Measurements from ENCODE around the gene ERVH48-1. TPM values are rescaled to one million over a fixed set of nuclear protein-coding genes. Genes with fewer than 3 reads are reported as not detected.
A peak's percentile ranks its signal among the peaks of the same experiment; 100 is the strongest.
"Not testable (repeated sequence)": the region's sequence is repeated elsewhere in the genome, so short reads cannot be mapped to it uniquely, and the experiment has no call there.

The ERVH48-1 gene
- total and polyA plus RNA-seq, 5 donors: 0.07 TPM; not detected in 4

DNA sequence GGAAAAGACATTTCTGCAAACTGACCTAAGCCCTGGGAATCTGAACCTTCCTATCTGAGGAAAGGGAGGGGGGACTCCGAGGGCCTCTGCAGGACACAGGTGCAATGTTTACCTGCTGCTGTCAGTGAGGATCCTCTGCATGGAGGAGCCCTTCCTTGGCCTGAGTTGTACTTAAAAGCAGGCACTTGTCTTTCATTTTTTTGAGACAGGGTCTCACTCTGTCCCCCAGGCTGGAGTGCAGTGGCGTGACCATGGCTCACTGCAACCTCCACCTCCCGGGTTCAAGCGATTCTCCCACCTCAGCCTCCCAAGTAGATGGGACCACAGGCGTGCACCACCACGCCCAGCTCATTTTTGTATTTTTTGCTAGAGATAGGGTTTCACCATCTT is 13.2 kb upstream of the ERVH48-1 start:
- WGBS: 95% methylated on average over 6 of the region's 6 CpGs
- H3K27me3 ChIP-seq (ENCODE audit: control insufficient read depth, insufficient read depth); H3K4me1 ChIP-seq (ENCODE audit: control insufficient read depth, insufficient read depth, low read length); H3K9me3 ChIP-seq (ENCODE audit: control insufficient read depth, low read length); intact Hi-C loops (cut with DNase I); H3K27ac ChIP-seq (ENCODE audit: low read length); ATAC-seq; DNase-seq; H3K4me3 ChIP-seq (ENCODE audit: low read length): not testable (repeated sequence)

DNA sequence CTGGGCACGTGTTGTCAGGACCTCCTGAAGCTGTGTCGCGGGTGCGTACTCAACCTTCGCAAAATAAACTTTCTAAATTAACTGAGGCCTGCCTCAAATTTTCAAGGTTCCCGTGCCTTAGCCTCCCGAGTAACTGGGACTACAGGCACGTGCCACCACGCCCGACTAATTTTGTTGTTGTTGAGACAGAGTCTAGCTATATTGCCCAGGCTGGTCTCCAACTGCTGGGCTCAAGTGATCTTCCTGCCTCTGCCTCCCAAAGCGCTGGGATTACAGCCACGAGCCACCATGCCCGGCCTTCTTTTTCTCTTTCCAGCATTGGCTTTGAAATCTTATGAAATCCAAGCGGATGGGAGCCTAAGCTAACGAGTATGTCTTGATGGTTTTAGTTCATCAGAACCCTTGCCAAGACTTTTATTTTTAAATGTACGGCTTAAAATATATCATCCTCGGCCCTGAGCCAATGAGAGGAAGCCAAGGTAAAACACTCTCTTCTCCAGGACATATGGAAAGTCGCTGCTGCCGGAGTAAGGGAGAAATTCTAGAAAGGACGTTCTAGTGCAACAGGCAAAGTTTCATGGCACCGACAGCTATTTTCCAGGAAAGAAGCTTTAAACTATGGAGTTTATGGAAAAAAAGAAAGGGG is 12.7 kb upstream of the ERVH48-1 start:
- DNase-seq (no peak), ATAC-seq (no peak)
- Histone ChIP-seq H3K27me3 (ENCODE audit: control insufficient read depth, insufficient read depth) (no peaks in the 10 kb centered on the region), H3K4me1 (ENCODE audit: control insufficient read depth, insufficient read depth, low read length) (no peaks in the 10 kb centered on the region), H3K4me3 (ENCODE audit: low read length) (no peak overlapping the region), H3K27ac (ENCODE audit: low read length) (no peak overlapping the region), H3K9me3 (ENCODE audit: control insufficient read depth, low read length) (no peaks in the 10 kb centered on the region)
- WGBS: 79% methylated on average over 21 of the region's 21 CpGs
- intact Hi-C loops (cut with DNase I): no loop called here

DNA sequence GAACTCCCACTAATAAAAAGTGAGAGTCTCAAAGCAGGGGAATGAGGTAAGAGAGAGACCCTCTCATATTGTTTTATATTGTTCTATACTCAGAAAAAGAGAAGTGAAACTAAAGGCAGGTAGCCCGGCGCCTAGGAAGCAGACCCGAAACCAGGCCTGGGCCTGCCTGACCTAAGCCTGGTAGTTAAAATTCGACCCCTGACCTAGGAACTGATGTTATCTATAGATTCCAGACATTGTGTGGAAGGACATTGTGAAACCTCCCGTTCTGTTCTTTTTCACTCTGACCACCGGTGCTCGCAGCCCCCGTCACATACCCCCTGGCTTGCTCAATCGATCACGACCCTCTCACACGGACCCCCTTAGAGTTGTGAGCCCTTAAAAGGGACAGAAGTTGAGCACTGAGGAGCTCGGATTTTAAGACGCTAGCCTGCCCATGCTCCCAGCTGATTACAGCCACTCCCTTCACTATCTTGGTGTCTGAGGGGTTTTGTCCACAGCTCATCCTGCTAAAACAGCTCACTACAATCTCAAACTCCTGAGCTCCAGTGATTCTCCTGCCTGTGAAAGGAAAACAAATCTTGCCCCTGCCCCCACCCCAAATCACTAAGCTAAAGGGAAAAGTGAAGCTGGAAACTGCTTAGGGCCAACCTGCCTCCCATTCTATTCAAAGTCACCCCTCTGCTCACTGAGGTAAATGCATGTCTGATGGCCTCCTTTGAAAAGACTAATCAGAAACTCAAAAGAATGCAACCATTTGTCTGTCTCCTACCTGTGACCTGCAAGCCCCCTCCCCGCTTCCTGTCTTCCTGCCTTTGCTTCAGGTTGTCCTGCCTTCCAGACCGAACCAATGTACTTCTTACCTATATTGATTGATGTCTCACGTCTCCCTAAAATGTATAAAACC is 11.9 kb upstream of the ERVH48-1 start:
- intact Hi-C loops (cut with DNase I); H3K9me3 ChIP-seq (ENCODE audit: control insufficient read depth, low read length); H3K4me1 ChIP-seq (ENCODE audit: control insufficient read depth, insufficient read depth, low read length); DNase-seq; H3K4me3 ChIP-seq (ENCODE audit: low read length); ATAC-seq; H3K27me3 ChIP-seq (ENCODE audit: control insufficient read depth, insufficient read depth); H3K27ac ChIP-seq (ENCODE audit: low read length): not testable (repeated sequence)
- 71% methylated on average over 16 of the region's 16 CpGs for WGBS

DNA sequence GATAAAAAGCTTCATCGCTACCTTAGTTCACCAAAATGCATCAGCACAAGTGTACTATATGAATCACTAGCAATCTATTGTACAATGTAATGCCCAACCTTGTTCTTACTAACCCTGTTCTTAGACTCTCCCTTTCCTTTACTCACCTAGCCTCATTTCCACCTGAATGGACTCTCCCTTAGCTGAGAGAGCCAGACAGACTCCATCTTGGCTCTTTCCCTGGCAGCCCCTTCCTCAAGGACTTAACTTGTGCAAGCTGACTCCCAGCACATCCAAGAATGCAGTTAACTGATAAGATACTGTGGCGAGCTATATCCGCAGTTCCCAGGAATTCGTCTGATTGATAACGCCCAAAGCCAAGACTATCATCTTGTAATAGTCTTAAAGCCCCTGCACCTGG is 10.9 kb upstream of the ERVH48-1 start:
- intact Hi-C loops (cut with DNase I); H3K4me3 ChIP-seq (ENCODE audit: low read length); H3K27me3 ChIP-seq (ENCODE audit: control insufficient read depth, insufficient read depth); DNase-seq; H3K27ac ChIP-seq (ENCODE audit: low read length); ATAC-seq; H3K4me1 ChIP-seq (ENCODE audit: control insufficient read depth, insufficient read depth, low read length); H3K9me3 ChIP-seq (ENCODE audit: control insufficient read depth, low read length): not testable (repeated sequence)
- 47% methylated on average over 5 of the region's 5 CpGs for WGBS

DNA sequence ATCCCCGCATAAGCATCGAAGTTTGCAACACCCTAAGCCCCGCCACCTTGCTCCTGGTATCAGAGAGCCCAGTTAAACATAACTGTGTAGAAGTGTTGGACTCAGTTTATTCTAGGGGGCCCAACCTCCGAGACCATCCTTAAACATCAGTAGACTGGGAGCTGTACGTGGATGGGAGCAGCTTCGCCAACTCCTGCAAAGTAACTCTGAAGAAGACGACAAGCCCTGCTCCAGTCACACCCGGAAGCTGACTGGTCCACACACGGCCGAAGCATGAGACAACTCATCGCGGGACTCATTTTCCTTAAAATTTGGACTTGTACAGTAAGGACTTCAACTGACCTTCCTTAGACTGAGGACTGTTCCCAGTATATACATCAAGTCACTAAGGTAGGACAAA is 8.5 kb upstream of the ERVH48-1 start:
- H3K4me1 ChIP-seq (ENCODE audit: control insufficient read depth, insufficient read depth, low read length); intact Hi-C loops (cut with DNase I); H3K27ac ChIP-seq (ENCODE audit: low read length); H3K4me3 ChIP-seq (ENCODE audit: low read length); H3K9me3 ChIP-seq (ENCODE audit: control insufficient read depth, low read length); DNase-seq; H3K27me3 ChIP-seq (ENCODE audit: control insufficient read depth, insufficient read depth); ATAC-seq: not testable (repeated sequence)
- 80% methylated on average over 12 of the region's 12 CpGs for WGBS

DNA sequence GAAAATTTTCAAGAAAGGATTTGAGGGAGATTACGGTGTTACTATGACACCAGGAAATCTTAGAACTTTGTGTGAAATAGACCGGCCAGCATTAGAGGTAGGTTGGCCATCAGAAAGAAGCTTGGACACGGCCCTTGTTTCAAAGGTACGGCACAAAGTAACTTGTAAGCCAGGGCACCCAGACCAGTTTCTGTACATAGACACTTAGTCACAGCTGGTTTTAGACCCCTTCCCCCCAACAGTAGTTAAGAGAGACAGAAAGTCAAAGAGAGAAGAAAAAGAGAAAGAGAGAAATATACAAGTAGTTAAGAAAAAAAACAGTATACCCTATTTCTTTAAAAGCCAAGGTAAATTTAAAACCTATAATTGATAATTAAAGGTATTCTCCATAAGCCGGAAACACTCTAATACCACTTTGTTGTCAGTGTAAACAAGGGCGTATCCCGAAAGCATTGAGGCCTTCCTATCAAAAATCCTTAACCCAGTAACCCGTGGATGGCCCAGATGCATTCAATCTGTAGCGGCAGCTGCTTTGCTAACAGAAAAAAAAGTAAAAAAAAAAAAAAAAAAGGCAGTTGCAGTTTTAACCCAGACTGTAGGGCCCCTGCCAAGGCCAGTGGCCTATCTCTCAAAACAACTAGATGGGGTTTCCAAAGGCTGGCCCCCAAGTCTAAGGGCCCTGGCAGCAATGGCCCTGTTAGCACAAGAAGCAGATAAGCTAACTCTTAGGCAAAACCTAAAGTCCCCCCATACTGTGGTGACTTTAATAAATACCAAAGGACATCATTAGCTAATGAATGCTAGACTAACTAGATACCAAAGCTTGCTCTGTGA is 7.9 kb upstream of the ERVH48-1 start:
- H3K27me3 ChIP-seq (ENCODE audit: control insufficient read depth, insufficient read depth); H3K9me3 ChIP-seq (ENCODE audit: control insufficient read depth, low read length); intact Hi-C loops (cut with DNase I); H3K4me1 ChIP-seq (ENCODE audit: control insufficient read depth, insufficient read depth, low read length); H3K27ac ChIP-seq (ENCODE audit: low read length); H3K4me3 ChIP-seq (ENCODE audit: low read length): not testable (repeated sequence)
- ATAC-seq (peak in 1 of 2 donors; percentile 11), DNase-seq (peak; percentile 39 to 85 (median 77))
- WGBS: 52% methylated on average over 9 of the region's 9 CpGs

DNA sequence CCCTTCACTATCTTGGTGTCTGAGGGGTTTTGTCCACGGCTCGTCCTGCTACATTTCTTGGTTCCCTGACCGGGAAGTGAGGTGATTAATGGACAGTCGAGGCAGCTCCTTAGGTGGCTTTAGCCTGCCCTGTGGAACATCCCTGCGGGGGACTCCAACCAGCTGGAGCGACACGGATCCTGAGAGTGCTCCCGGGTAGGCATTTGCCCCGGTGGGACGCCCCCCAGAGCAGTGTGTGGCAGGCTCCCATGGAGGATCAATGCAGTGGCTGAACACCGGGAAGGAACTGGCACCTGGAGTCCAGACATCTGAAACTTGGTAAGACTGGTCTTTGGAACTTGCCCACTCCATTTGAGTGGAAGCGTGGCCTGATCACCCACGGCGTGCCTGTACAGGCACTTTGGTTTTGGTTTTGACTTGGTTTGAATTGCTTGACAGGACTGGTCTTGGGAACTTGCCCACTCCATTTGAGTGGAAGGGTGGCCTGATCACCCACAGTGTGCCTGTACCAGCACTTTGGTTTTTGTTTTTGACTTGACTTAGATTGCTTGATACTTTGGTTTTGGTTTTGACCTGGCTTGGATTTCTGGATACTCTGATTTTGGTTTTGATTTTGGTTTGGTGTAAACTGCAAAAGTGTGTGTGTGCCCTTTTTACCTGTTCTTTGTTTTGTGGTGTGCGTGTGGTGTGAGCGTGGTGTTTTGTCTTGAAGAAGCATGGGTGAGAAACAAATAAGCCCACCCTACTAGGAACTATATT is 7.1 kb upstream of the ERVH48-1 start:
- H3K9me3 ChIP-seq (ENCODE audit: control insufficient read depth, low read length); H3K4me1 ChIP-seq (ENCODE audit: control insufficient read depth, insufficient read depth, low read length); H3K4me3 ChIP-seq (ENCODE audit: low read length); H3K27me3 ChIP-seq (ENCODE audit: control insufficient read depth, insufficient read depth); H3K27ac ChIP-seq (ENCODE audit: low read length); intact Hi-C loops (cut with DNase I); ATAC-seq; DNase-seq: not testable (repeated sequence)
- 87% methylated on average over 16 of the region's 16 CpGs for WGBS

DNA sequence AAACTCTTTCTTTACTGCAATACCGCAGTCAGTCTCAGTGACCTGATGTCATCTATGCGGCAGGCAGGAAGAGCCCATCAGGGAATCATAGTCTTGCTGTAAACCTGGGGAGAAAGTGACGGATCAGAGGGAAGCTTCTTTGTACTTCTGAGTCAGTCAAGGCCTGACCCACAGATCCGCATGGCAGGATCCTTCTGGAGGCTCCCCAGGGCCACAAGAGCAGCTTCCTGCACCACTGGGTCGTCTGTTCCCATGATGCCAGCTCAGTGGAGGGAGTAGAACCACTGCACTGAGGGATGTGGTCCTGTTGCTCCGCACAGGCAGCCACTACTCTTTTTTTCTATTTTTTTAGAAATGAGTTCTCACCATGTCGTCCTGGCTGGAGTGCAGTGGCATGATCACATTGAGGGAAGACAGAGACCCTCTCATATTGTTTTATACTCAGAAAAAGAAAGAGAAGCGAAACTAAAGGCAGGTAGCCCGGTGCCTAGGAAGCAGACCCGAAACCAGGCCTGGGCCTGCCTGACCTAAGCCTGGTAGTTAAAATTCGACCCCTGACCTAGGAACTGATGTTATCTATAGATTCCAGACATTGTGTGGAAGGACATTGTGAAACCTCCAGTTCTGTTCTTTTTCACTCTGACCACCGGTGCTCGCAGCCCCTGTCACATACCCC is 6.3 kb upstream of the ERVH48-1 start:
- intact Hi-C loops (cut with DNase I): no loop called here
- no peaks in the 10 kb centered on the region for H3K27me3 ChIP-seq (ENCODE audit: control insufficient read depth, insufficient read depth)
- no peaks in the 10 kb centered on the region for H3K9me3 ChIP-seq (ENCODE audit: control insufficient read depth, low read length)
- 86% methylated on average over 13 of the region's 13 CpGs for WGBS
- H3K4me1 ChIP-seq (ENCODE audit: control insufficient read depth, insufficient read depth, low read length): no peaks in the 10 kb centered on the region
- no peak for DNase-seq
- no peak overlapping the region for H3K27ac ChIP-seq (ENCODE audit: low read length)
- H3K4me3 ChIP-seq (ENCODE audit: low read length): no peak overlapping the region
- ATAC-seq: no peak

DNA sequence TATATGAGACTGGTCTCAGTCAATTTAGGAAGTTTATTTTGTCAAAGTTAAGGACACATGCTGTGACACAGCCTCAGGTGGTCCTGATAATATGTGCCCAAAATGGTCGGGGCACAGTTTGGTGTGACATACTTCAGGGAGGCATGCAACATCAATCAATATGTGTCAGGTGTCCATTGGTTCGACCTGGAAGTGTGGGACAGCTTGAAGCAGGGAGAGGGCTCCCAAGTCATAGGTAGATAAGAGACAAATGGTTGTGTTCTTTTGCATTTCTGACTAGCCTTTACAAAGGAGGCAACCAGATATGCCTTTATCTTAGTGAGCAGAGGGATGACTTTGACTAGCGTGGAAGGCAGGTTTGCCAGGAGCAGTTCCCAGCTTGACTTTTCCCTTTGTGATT is 4.5 kb upstream of the ERVH48-1 start:
- H3K4me1 ChIP-seq (ENCODE audit: control insufficient read depth, insufficient read depth, low read length): no peaks in the 10 kb centered on the region
- no peak for ATAC-seq
- no peak overlapping the region for H3K27ac ChIP-seq (ENCODE audit: low read length)
- intact Hi-C loops (cut with DNase I): no loop called here
- no peak overlapping the region for H3K4me3 ChIP-seq (ENCODE audit: low read length)
- no peak for DNase-seq
- no peaks in the 10 kb centered on the region for H3K27me3 ChIP-seq (ENCODE audit: control insufficient read depth, insufficient read depth)
- no peaks in the 10 kb centered on the region for H3K9me3 ChIP-seq (ENCODE audit: control insufficient read depth, low read length)
- 58% methylated on average over 3 of the region's 3 CpGs for WGBS
